NCI-H146 treated with DMSO at 0.1 percent for 48 hours (cell line): ENCODE measurements around the gene MYH9.
"Not testable (repeated sequence)": the region's sequence is repeated elsewhere in the genome, so short reads cannot be mapped to it uniquely, and the experiment has no call there.

Experiments
- DNase-seq: peaks from one replicate; lab custom pipeline; 2025; ENCODE audit not compliant: unreplicated experiment; lab: John Stamatoyannopoulos, UW

MYH9 gene

DNA sequence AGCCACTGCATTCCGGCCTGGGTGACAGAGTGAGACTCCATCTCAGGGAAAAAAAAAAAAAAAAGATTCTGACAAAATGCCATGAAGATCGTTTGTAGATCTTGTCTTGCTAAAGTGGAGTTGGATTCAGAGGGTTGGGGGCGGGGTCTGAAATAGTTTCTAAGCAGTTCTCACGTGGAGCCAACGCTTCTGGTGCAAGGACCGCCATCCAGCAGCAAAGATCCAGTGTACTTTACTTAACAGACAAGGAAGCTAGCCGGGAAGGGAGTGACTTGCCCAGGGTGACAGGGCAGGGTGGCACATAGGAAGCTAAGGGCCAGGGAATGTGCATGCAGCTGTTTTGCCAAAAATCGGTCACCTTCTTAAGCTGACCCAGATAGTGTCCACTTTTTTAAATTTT, 107.4 kb downstream of the MYH9 start:
- DNase-seq, result no peak

DNA sequence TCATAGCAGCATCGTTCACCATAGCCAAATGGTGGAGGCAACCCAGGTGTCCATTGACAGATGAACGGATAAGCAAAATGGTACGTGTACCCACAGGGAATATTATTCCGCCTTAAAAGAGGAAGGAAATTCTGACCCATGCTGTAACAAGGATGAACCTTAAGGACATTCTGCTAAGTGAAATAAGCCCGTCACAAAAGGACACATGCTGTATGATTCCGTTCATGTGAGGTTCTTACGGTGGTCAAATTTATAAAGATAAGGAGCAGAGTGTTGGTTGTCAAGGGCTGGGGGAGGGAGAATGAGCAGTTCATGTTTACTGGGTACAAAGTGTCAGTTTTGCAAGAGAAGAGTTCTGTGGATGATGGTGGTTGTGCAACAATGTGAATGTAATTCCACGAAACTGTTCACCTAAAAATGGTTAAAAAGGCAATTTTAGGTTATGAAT, 108.5 kb downstream of the MYH9 start:
- no peak for DNase-seq

DNA sequence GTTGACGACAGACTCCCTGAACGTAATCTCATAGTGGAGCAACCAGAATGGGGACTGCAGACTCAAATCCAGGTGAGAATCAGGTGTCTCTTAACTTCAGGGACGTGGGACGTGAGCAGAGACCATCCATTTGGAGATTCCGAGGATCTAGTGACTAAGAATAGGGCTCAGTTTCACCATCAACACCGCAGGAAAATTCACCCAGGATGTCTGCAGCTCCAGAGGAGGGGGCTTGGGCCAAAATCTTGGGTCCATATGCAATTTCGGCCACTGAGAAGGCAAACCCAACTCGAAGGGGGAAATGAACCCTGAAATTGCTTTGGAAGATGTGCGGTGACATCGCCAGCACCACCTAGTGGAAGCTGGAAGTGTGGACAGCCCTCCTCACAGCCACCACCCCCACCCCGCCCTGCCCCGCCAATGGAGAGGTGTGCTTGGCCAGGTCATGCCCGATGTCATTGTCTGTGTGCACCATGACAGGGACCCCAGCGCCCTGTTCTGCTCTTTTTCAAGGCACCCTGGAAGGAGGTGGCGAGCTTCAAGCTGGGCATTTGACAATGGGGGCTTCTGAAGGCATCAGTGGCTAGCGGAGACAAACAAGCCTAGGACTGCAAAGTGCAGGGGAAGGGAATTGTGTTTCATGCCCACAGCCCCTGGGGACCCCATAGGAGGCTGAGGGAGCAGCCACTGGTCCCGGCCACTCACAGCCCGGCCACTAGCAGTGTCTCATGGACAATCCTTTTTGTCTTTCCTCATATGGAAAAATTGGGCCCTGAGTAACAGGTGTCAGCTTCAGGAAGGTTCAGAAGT, 110.1 kb downstream of the MYH9 start:
- DNase-seq, result no peak

DNA sequence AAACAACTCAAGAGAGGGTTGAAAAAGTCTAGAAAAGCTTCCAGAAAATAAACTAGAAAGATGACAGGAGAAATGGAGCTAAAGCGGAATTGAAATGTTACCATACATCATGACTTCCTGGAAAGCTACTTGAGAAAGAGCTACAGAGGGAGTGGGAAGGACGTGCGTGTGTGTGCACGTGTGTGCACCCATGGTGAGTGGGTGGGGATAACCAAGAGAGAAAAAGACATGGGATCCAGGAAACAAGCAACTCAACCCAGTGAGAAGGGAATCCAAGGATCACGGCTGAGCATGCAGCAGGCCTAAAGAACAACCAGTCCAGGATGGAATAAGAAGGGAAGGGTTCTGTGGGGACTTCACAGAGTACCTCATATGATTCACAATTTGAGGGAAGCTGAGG, 113.2 kb downstream of the MYH9 start:
- no peak for DNase-seq

DNA sequence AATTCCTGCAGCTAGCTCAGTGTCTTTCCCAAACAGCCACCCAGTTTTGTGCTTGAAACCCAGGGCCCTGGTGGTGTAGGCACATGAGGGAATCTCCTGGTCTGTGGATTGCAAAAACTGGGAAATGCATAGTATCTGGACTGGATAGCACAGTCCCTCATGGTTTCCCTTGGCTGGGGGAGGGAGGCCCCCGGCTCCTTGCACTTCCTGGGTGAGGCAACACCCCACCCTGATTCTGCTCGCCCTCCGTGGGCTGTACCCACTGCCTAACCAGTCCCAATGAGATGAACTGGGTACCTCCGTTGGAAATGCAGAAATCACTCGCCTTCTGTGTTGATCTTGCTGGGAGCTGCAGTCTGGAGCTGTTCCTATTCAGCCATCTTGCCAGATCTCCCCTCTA, 115.8 kb downstream of the MYH9 start:
- DNase-seq, result not testable (repeated sequence)

DNA sequence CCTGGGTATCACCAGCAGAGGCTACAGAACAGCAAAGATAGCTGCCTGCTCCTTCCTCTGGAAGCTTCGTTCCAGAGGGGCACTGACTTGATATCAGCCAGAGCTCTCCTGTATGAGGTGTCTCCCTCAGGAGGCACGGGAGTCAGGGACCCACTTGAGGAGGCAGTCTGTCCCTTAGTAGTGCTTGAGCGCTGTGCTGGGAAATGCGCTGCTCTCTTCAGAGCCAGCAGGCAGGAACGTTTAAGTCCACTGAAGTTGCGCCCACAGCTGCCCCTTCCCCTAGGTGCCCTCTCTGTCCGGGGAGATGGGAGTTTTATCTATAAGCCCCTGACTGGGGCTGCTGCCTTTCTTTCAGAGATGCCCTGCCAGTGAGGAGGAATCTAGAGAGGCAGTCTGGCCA, 116.5 kb downstream of the MYH9 start:
- DNase-seq, result not testable (repeated sequence)

DNA sequence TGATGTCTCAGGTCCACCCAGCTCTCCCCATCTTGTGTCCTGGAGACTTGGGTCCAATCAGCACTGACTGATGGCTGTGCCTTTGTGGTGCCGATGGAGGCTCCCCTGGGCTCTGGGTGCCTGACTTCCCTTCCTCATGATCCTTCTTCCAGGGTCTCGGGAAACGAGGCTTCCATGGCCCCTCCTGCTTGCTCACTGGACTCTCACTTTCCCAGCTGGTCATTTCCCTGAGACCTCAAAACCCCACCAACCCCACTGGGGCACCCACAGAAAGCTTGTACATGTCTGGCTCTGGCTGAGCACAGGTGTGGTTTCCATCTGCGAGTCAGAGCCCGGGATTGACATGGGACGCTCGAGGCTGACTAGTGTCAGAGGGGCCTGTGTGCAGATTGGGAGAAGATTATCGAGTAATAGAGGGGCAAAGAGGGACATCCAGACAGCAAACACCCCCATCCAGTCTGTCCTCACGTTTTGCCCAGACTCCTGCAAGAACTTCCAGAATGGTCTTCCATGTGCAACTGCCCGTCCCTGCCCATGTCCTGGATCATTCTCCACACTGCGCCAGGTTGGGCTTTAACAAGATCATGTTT, 119.8 kb downstream of the MYH9 start:
- DNase-seq, result no peak

DNA sequence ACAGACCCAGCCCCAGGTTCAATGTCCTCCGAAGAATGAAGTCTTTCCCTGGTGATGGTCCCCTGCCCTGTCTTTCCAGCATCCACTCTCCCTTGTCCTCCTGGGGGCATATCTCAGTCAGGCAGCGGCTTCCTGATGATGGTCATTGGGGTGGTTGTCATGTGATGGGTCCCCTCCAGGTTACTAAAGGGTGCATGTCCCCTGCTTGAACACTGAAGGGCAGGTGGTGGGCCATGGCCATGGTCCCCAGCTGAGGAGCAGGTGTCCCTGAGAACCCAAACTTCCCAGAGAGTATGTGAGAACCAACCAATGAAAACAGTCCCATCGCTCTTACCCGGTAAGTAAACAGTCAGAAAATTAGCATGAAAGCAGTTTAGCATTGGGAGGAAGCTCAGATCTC, 120.7 kb downstream of the MYH9 start:
- DNase-seq, result no peak

DNA sequence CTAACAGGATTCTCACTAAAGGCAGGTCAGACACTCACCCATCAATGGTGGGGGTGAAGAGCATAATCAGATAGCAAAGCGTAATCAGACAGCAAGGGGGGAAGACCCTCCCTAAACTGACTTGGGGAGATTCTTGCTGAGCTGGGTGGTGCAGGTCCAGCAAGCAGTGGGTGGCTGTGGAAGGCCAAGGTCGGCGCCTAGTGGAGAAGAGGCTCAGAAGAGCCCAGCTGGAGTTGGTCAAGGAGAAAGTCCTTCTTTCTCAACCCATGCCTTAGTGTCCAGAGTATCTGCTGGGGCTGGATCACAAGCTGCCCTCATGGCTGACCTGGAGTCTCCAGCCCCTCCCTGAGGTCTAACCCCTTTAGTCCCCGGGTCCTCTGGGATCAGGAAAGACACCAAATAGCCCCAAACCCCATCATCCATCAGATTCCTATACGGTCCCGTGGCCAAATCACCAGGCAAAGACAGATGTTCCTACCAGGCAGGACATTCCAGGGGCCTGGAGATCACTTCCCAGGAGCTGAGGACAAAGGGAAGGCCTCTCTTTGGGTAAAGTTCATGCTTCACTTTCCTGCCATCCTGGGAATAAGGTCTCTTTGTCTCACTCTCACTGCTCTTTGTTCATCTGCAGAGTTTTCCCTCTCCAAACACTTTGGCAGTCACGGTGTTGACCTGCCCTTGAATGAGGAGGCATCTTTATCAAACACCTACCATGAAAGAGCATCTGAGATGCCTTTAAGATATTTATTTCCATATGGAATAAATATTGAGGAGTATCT, 123.7 kb downstream of the MYH9 start:
- DNase-seq, result not testable (repeated sequence)

DNA sequence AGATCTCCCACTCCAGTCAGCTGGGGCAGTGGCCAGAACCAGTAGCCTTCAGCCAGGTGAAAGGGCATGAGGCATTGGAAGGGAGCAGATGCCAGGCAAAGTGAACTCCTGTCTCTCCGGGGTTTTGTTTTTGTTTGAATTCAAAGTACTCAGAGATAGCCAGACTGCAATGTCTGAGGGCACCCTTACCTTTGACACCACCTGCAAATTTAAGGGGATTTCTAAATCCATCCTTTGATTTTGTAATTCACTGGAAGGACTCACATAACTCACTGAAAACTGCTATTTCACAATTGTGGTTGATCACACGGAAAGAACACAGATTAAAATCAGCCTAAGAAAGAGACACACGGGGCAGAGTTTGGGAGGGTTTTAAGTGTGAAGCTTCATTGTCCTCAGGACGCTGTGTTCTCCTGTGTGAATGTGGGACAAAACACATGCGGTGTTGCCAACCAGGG, 124.5 kb downstream of the MYH9 start:
- DNase-seq, result not testable (repeated sequence)

DNA sequence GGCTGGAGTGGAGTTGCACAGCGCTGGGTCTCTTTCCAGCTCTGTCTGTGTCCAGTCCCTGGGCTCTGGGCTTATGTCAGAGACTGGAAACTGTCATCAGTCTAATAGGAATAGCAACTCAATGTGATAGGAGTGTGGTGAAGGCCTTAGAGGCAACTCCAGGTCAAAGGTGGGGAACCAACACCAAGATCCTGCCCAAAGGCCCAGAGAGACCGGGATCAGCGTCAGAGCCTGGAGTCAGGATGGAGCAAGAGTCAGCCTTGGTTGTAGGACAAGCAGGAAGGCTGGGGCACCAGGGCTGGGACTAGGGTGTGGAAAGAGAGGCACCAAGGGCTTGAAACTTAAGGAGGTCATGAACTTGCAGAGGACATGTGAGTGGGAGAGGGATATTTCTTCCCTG, 125.5 kb downstream of the MYH9 start:
- not testable (repeated sequence) for DNase-seq

DNA sequence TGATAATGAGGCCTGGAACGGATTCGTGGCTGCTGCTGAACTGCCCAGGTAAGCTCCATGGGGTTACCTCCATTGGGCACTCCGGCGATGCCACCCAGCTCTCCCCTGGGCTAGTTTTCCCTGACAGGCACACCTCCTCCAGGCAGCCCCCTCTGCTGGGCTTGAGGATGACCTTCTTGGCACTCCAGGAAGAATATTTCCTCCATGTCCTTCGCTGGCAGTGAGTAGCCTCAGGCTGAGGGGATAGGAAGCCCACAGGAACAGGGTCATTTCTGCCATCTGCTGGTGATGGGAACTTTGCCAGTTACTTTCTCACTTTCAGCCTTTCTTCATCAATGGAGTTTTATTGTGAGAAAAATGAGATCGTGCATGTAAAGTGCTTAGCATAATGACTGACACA, 126.1 kb downstream of the MYH9 start:
- DNase-seq, result not testable (repeated sequence)

DNA sequence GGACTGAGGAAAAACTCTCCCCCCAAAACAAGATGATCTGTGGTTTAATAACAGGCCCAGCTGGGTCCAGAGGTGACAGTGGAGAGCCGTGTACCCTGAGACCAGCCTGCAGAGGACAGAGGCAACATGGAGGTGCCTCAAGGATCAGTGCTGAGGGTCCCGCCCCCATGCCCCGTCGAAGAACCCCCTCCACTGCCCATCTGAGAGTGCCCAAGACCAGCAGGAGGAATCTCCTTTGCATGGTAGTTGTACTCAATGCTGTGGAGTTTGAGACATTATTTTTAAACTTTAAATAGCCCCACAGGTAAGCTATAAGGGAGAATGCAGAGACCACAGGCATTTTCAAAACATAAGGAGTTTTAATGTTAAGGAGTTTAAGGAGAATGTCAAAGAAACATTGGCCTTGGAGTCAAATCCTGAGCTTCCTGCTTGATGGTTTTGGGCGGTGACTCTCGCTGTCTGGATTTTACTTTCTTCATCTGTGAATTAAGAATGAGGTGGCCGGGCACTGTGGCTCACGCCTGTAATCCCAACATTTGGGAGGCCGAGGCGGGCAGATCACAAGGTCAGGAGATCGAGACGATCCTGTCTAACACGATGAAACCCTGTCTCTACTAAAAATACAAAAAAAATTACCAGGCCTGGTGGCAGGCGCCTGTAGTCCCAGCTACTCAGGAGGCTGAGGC, 128.0 kb downstream of the MYH9 start:
- DNase-seq, result no peak

DNA sequence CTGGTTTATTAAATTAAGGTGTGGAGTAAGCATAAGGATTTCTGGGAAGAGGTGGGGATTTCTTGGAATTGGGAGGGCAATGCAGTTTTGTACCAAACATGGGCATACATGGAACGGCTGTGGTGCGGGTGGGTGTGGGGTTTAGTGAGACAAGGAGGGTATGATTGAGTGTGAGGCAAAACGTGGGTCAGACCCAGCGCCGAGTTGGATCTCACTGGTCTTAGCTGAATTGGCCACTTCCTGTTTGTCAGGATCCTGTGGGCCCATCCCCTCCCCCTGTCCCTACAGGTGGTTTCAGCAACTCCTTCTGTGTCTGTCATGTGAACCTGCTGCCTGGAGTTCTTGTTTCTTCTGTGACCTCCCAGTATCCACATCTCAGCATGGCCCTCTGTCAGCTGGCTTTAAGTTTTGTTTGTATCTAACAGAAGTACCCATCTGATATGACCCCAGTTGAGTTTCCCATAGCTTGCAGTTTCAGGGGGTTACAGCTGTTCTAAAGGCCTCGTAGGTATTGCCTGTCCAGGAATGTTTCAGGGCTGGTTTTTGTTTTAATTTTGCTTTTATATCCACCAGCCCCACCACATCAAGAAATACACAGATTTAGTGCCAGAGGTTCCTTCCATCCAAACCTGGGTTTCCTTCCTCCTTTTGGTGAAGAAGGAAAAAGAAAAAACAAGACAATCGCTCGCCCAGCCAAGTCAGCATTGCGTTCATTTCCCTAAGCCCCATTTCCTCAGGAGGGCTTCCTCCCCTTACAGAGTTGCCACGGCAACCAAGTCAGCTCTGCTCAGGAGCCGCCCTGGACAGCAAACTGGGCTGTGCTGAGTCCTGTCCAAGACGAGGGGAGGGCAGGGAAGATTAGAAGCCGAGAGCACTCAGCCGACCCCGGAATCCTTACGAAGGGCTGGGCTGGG, 128.8 kb downstream of the MYH9 start:
- no peak for DNase-seq

DNA sequence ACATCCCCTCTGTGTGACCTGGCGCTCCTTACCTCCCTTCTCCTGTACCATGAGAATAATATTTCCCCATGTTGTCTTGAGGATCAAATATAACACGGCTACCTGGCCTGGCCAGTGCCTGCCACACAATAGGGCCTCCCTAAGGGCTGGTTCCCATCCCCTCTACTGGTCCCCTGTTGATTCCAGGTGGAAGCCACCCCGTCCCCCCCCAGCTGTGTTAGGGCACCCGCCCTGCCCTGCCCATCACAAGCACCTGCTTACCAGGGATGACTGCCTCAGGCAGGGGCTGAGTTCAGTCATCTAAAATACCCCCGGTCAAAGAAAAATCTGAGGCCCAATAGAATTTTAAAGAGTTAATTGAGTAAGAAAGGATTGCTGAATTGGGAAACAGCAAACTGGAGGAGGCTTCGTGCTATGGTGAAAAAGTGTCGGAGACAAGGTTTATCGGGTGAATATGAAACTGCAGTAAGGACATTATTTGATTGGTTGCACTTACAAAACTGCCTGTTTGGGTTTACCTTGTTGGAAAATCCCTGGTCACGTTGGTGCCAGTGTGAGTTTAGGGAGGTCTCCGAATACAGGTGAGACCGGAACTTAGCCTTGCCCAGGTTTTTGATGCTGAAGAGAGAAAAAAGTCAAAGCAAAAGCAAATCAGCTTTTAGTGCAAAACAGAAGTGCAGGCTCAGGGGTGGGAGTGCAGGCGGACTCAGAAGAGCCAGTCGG, 129.7 kb downstream of the MYH9 start:
- no peak for DNase-seq

DNA sequence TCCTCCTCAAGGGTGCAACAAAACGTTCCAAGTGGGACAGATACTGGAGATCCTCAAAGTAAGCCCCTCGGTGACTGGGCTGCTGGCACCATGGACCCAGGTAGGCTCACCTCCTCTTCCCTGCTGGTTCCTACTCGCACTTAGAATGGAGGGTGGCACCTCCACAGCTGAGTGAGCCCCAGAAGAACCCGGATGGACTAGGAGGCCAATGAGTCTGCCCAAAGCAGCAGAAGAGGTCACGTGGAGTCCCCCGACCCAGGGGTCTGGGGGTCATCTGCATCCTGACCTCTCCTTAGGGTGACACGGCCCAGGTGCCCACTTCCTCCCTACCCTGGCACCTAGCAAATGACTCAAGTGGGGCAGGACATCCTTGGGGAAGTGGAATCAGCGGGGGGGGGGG, 130.5 kb downstream of the MYH9 start:
- DNase-seq, result no peak

DNA sequence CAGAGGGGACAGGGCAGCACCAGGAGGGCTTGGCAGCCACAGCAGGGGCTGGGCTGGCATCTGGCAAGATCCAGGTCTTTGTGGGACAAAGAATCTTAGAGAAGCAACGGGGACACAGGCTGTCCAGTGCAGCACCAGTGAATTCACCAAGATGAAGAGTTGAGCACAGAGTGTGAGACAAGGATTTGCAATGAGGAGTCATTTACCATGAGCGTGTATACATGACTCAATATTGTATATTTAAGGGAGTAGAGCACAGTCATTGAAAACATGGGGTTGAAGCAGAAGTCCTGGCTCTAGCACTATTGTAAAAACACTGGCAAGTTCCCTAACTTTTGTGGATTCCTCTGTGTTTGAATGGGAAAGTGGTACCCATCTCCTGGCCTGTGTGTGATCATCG, 131.3 kb downstream of the MYH9 start:
- DNase-seq, result no peak

DNA sequence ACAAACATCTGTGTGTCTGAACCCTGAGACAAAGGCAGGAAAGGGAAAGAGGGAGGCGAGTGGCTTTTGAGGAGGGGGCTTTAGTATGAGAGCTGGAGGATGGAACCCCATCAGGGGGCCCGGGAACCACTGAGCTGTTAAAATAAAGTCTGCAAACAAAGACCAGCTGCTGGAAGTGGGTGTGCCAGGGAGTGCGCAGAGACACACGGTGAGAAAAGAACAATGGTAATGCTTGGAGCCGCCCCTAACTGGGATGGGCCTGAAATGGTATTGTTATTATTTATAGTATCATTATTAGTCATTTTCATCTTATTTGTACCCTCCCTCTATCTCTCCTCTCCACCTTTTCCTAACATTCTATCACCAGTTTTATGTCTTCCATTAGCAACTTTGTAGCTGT, 132.2 kb downstream of the MYH9 start:
- not testable (repeated sequence) for DNase-seq
